Natural killer cell (primary cell): Measurements from ENCODE around the gene MED12L. TPM values are rescaled to one million over a fixed set of nuclear protein-coding genes. Genes with fewer than 3 reads are reported as not detected.

Experiments
- ATAC-seq, 3 donors: fragments of 150-1000 bp in 2 of 3; fragments of 200-7000 bp in 1 of 3; cut with Tn5 transposase; 1 replicate in 1 of 3; 2 replicates in 2 of 3; pipeline ENCODE4 v1.10.0; 2021; ENCODE audit warnings: mild to moderate bottlenecking in 2 of 3, moderate library complexity in 2 of 3
- DNase-seq, 2 donors: peaks; one replicate each; pipeline versions ENCODE4 v3.0.0 to v3.0.0-alpha.2; 2013 to 2021; ENCODE audit warnings: mixed read lengths in 1 of 2
- H3K27ac ChIP-seq: one replicate; pipeline ENCODE4 v1.5.1; 2013; ENCODE audit warnings: mild to moderate bottlenecking, low read length
- H3K27me3 ChIP-seq: one replicate; pipeline ENCODE4 v1.6.1; 2013; ENCODE audit warnings: low read length; ENCODE audit not compliant: control insufficient read depth, insufficient read depth
- H3K36me3 ChIP-seq: one replicate; pipeline ENCODE4 v1.6.1; 2013; ENCODE audit warnings: low read length; ENCODE audit not compliant: control insufficient read depth, insufficient read depth
- H3K4me1 ChIP-seq: one replicate; pipeline ENCODE4 v1.6.1; 2013; ENCODE audit warnings: low read length; ENCODE audit not compliant: control insufficient read depth, insufficient read depth
- H3K4me3 ChIP-seq: one replicate; pipeline ENCODE4 v1.5.1; 2013; ENCODE audit warnings: low read length
- H3K9me3 ChIP-seq: one replicate; pipeline ENCODE4 v1.6.1; 2013; ENCODE audit warnings: low read length; ENCODE audit not compliant: control insufficient read depth, insufficient read depth
- H3K27ac Mint-ChIP-seq, 2 donors: one replicate each; pipeline ENCODE4 v1.8.0; 2022; ENCODE audit warnings: mild to moderate bottlenecking in 2 of 2, mixed read lengths in 2 of 2, moderate library complexity in 1 of 2
- H3K27me3 Mint-ChIP-seq, 2 donors: one replicate each; pipeline ENCODE4 v1.8.0; 2022; ENCODE audit warnings: low read depth in 2 of 2, mixed read lengths in 2 of 2
- H3K36me3 Mint-ChIP-seq: one replicate; pipeline ENCODE4 v1.8.0; 2022; ENCODE audit warnings: mixed read lengths
- H3K4me1 Mint-ChIP-seq, 2 donors: one replicate each; pipeline ENCODE4 v1.8.0; 2022; ENCODE audit warnings: mixed read lengths in 2 of 2
- H3K4me3 Mint-ChIP-seq: one replicate; pipeline ENCODE4 v1.8.0; 2022; ENCODE audit warnings: mild to moderate bottlenecking, moderate library complexity, mixed read lengths
- H3K9me3 Mint-ChIP-seq, 2 donors: one replicate each; pipeline ENCODE4 v1.8.0; 2022; ENCODE audit warnings: mixed read lengths in 2 of 2
- CTCF ChIP-seq: fragments of 200-600 bp; IDR thresholded peaks from one replicate; pipeline ENCODE4 v1.8.0; 2022; ENCODE audit warnings: antibody characterized with exemption
- WGBS: methylation state at CpG from one replicate; pipeline ENCODE4 v1.1.7; 2013; ENCODE audit warnings: missing lambda C conversion rate; ENCODE audit not compliant: insufficient coverage; 5-methylcytosine and 5-hydroxymethylcytosine counted together
- intact Hi-C: fragments of 100-400 bp; cut with micrococcal nuclease; formaldehyde crosslinking; loops from one replicate; pipeline ENCODE4 v1.14.2; 2022
- total RNA-seq, 4 donors: library from RNA; stranded (reverse); fragments of 120-200 nt in 1 of 4; gene quantifications; one replicate each; pipeline versions ENCODE4 v1.2.3 to v1.2.4, GENCODE V29; 2013 to 2022

The MED12L gene
- total RNA-seq, 3 donors from 2014 or later (not counting 1 experiment from before 2014, with no cell fraction given) = 3.0 to 6.5 (median 3.0) TPM

- no peak overlapping the region for H3K4me3 Mint-ChIP-seq
- H3K4me1 ChIP-seq = no peaks in the 10 kb centered on the region
- intact Hi-C loops = no loop called here
- H3K9me3 ChIP-seq = no peaks in the 10 kb centered on the region
- H3K27me3 Mint-ChIP-seq = no peaks in the 10 kb centered on the region
- H3K27ac Mint-ChIP-seq = no peak overlapping the region
- H3K4me1 Mint-ChIP-seq = no peaks in the 10 kb centered on the region
- no peak for ATAC-seq
- no peaks in the 10 kb centered on the region for H3K36me3 ChIP-seq
- H3K27me3 ChIP-seq = no peaks in the 10 kb centered on the region
- H3K27ac ChIP-seq = no peak overlapping the region
- no peak for TF ChIP-seq CTCF
- no peak overlapping the region for H3K4me3 ChIP-seq
- no peaks in the 10 kb centered on the region for H3K36me3 Mint-ChIP-seq
- WGBS = 50% methylated on average over 3 of the region's 5 CpGs
- H3K9me3 Mint-ChIP-seq = no peaks in the 10 kb centered on the region
- no peak for DNase-seq
Measured at GRCh38 chr3:151398895-151399294, 313.4 kb downstream of the MED12L start.

- Histone ChIP-seq H3K4me3 (no peak overlapping the region), H3K4me1 (no peaks in the 10 kb centered on the region), H3K27ac (no peak overlapping the region), H3K36me3 (no peaks in the 10 kb centered on the region), H3K9me3 (no peaks in the 10 kb centered on the region), H3K27me3 (no peaks in the 10 kb centered on the region)
- no peak for DNase-seq
- 97% methylated on average over 3 of the region's 4 CpGs for WGBS
- Mint-ChIP-seq H3K4me3 (no peak overlapping the region), H3K9me3 (no peaks in the 10 kb centered on the region), H3K27ac (no peak overlapping the region), H3K4me1 (no peaks in the 10 kb centered on the region), H3K36me3 (no peaks in the 10 kb centered on the region), H3K27me3 (no peaks in the 10 kb centered on the region)
- no peak for TF ChIP-seq CTCF
- ATAC-seq = no peak
- intact Hi-C loops = no loop called here
Measured at GRCh38 chr3:151400341-151400740, 314.9 kb downstream of the MED12L start.

GRCh38 chr3:151402349-151402748, 316.9 kb downstream of the MED12L start:
- Mint-ChIP-seq H3K36me3 (no peaks in the 10 kb centered on the region), H3K4me1 (no peaks in the 10 kb centered on the region), H3K27ac (no peak overlapping the region)

More at GRCh38 chr3:151402349-151402748, 316.9 kb downstream of the MED12L start:
- H3K36me3 ChIP-seq = no peaks in the 10 kb centered on the region
- ATAC-seq (no peak), DNase-seq (no peak)
- no peak overlapping the region for H3K4me3 ChIP-seq
- Mint-ChIP-seq H3K9me3 (no peaks in the 10 kb centered on the region), H3K27me3 (no peaks in the 10 kb centered on the region), H3K4me3 (no peak overlapping the region)
- H3K9me3 ChIP-seq = no peaks in the 10 kb centered on the region
- H3K27me3 ChIP-seq = no peaks in the 10 kb centered on the region
- intact Hi-C loops = no loop called here
- H3K4me1 ChIP-seq = no peaks in the 10 kb centered on the region
- H3K27ac ChIP-seq = no peak overlapping the region
- 95% methylated on average over 2 of the region's 3 CpGs for WGBS
- no peak for TF ChIP-seq CTCF
